SK-N-SH (cell line): ENCODE measurements around the gene PLA2G5.

ENCODE experiments used
- CHD2 ChIP-seq: fragments of 150-350 bp; IDR thresholded peaks from 2 replicates; pipeline ENCODE4 v1.6.1; 2018; ENCODE audit warnings: low read length; ENCODE audit not compliant: partially characterized antibody
- CTCF ChIP-seq: fragments of 200-600 bp; sonication (generic); IDR thresholded peaks from 2 replicates; pipeline ENCODE4 v1.6.1; 2017; ENCODE audit warnings: antibody characterized with exemption, mild to moderate bottlenecking, moderate library complexity
- EP300 ChIP-seq, 2 experiments: IDR thresholded peaks; 2 replicates each; pipeline versions ENCODE4 v1.4.0 to v1.6.1; 2012; ENCODE audit warnings: borderline replicate concordance in 1 of 2, low read depth in 1 of 2, low read length in 1 of 2
- FOXM1 ChIP-seq: IDR thresholded peaks from 2 replicates; pipeline ENCODE4 v1.4.0; 2012; ENCODE audit warnings: low read depth, mild to moderate bottlenecking
- GABPA ChIP-seq: IDR thresholded peaks from 2 replicates; pipeline ENCODE4 v1.4.0; 2012; ENCODE audit warnings: low read depth, mild to moderate bottlenecking
- MAX ChIP-seq: IDR thresholded peaks from 2 replicates; pipeline ENCODE4 v1.4.0; 2012; ENCODE audit warnings: low read depth
- MXI1 ChIP-seq: IDR thresholded peaks from 2 replicates; pipeline ENCODE4 v1.6.1; 2012; ENCODE audit warnings: mild to moderate bottlenecking, low read depth, low read length, improper control_type of control experiment
- NRF1 ChIP-seq: IDR thresholded peaks from 2 replicates; pipeline ENCODE4 v1.6.1; 2012; ENCODE audit warnings: low read depth, mild to moderate bottlenecking, low read length
- SMC3 ChIP-seq: IDR thresholded peaks from 2 replicates; pipeline ENCODE4 v1.6.1; 2012; ENCODE audit warnings: low read depth, low read length, improper control_type of control experiment
- YY1 ChIP-seq: IDR thresholded peaks from 2 replicates; pipeline ENCODE4 v1.4.0; 2012; ENCODE audit warnings: low read depth, mild to moderate bottlenecking

GRCh38 chr1:20087668-20088067, 17.7 kb downstream of the PLA2G5 start:
- TF ChIP-seq CHD2: no peak
- TF ChIP-seq EP300 (IDR thresholded peaks at IDR 0.05; ENCODE audit: borderline replicate concordance in 1 of 2, low read depth in 1 of 2, low read length in 1 of 2): no peak
- no peak for TF ChIP-seq SMC3
- no peak for TF ChIP-seq MXI1
- TF ChIP-seq GABPA: no peak
- TF ChIP-seq YY1: no peak
- peak; percentile 29 for TF ChIP-seq CTCF
- TF ChIP-seq FOXM1: no peak
- TF ChIP-seq MAX: no peak
- no peak for TF ChIP-seq NRF1
